ENCODE data around the gene KRTAP2-4.
"Not testable (repeated sequence)": the region's sequence is repeated elsewhere in the genome, so short reads cannot be mapped to it uniquely, and the experiment has no call there.

The KRTAP2-4 gene

DNA sequence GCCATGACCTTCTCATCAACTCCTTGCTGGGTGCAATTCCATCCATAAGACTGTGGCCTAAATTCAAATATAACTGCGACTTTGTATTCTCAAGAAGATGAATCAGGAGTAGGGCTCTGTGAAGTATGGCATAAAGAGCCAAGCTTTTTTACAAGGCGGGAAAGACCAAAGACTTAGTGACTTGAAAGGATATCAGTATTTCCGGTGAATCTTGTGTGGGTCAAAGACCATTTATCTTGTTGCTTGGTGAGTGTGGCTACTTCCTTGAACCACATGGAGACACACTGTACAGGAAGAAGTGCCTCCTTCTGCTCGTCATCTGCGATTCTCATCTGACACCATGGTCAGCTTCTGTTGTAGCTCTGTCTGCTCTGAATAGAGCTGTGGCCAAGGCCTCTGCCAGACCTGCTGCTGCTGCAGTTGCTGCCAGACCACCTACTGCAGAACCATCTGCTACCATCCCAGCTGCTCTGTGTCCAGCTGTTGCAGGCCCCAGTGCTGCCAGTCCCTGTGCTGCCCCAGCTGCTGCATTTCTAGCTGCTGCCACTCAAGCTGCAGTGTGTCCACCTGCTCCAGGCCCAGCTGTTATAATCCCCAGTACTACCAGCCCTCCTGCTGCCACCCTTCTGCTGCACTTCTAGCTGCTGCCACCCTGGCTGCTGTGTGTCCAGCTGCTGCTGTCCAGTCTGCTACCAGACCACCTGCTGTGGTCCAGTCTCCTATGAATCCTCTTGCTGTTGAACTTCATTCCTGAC, 6.1 kb upstream of the KRTAP2-4 start:
- no peak for DNase-seq

- DNase-seq = no peak
Observed at GRCh38 chr17:41069031-41069430, 3.4 kb upstream of the KRTAP2-4 start.

- DNase-seq = no peak
Observed at GRCh38 chr17:41067281-41067680, 1.6 kb upstream of the KRTAP2-4 start.

- DNase-seq = not testable (repeated sequence)
Observed at GRCh38 chr17:41065016-41065689, 526 bp downstream of the KRTAP2-4 start.

DNA sequence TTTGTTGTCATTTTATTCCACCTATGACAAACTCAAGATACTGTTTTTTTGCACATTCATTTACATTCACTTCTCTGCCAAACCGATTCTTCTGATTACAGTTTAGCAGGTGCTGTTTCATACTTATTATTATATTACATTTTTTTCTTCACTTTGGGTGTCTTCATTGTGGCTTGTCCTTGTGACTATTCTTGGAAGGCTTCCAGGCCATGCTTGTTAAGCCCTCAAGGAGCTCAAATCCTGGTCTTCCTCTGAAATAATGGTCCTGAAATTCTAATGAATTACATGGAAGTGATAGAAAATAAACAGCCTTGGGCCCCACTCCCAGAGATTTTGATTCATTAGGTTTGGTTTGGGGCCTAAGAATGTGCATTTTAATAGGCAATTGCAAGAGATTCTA, 1.4 kb downstream of the KRTAP2-4 start:
- no peak for DNase-seq

GRCh38 chr17:41063449-41063848, 2.2 kb downstream of the KRTAP2-4 start:
- no peak for DNase-seq

DNA sequence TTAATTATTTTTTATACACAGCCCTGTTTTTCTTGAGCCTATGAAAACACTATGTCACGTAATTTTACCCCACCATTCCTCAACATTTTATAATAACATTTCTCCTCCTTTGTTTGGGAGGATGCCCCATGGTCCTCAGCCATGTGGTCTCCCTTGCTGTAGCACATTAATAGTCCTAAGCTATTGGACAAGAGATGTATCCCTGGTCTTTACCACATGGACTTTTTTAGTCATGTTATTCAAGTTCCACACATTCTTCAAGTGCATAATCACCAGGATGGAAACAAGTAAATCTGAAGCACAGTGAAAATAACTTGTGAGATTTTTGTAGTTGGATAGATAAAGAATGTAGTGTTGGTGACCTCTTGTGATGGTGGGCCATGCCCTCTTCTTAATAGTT, 3.7 kb downstream of the KRTAP2-4 start:
- no peak for DNase-seq

- DNase-seq = no peak
Observed at GRCh38 chr17:41060052-41060604, 5.6 kb downstream of the KRTAP2-4 start, which contains the start of gene KRTAP2-3. Gene KRTAP2-3 (minus strand): TSS chr17:41060114. CDS start chr17:41060050, 64 bp downstream.

- not testable (repeated sequence) for DNase-seq
Observed at GRCh38 chr17:41059276-41060051, 6.2 kb downstream of the KRTAP2-4 start.

DNA sequence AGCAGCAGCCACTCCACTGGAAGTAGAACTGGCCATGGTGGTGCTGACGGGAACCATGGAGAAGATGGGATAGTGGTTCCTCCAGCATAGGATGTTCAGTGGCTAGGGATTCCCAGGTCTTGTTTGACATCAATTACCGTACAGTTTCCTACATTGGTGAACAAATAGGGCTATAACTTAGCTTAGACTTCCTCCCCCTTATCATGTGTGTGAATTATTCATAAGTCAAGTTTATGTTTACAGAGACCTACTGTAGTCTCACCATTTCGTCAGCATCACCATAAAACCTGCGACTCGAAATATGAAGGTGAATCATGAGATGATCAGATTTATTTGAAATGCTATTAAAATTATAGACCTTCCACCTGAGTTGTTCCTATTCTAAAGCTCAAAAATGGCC, 6.9 kb downstream of the KRTAP2-4 start:
- no peak for DNase-seq

GRCh38 chr17:41057547-41057946, 8.1 kb downstream of the KRTAP2-4 start:
- DNase-seq = no peak

GRCh38 chr17:41055130-41055529, 10.5 kb downstream of the KRTAP2-4 start, which contains the start of gene KRTAP2-2:
Gene KRTAP2-2 (minus strand): TSS chr17:41055230. CDS start chr17:41055211, 19 bp downstream.
- not testable (repeated sequence) for DNase-seq

GRCh38 chr17:41054556-41054955, 11.1 kb downstream of the KRTAP2-4 start:
- not testable (repeated sequence) for DNase-seq

GRCh38 chr17:41054025-41054424, 11.7 kb downstream of the KRTAP2-4 start:
- no peak for DNase-seq

GRCh38 chr17:41052566-41052965, 13.1 kb downstream of the KRTAP2-4 start:
- DNase-seq = no peak

GRCh38 chr17:41049110-41049509, 16.6 kb downstream of the KRTAP2-4 start:
- no peak for DNase-seq

- no peak for DNase-seq
Observed at GRCh38 chr17:41048441-41048840, 17.2 kb downstream of the KRTAP2-4 start.

- not testable (repeated sequence) for DNase-seq
Observed at GRCh38 chr17:41046735-41047465, 18.8 kb downstream of the KRTAP2-4 start, which contains the start of gene KRTAP2-1. Gene KRTAP2-1 (minus strand): TSS chr17:41047316. CDS start chr17:41047267, 49 bp downstream.

DNA sequence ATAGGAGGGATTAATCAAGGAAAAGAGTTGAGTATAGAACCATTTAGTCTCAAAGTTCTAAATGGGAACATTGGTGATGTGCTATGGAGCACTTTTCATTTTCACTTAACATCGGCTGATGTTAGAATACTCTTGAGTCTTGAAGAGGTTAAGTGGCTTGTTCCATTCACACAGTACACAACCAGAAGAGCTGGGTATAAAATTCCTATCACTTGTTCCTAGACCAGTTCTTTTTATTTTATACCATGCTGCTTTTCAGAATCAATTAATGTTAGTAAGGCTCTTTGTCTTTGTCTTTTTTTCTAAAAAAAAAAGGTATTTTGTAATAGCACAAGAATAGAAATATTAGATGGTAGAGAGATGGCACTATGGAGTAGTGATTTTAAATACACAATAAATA, 22.7 kb downstream of the KRTAP2-4 start:
- no peak for DNase-seq

DNA sequence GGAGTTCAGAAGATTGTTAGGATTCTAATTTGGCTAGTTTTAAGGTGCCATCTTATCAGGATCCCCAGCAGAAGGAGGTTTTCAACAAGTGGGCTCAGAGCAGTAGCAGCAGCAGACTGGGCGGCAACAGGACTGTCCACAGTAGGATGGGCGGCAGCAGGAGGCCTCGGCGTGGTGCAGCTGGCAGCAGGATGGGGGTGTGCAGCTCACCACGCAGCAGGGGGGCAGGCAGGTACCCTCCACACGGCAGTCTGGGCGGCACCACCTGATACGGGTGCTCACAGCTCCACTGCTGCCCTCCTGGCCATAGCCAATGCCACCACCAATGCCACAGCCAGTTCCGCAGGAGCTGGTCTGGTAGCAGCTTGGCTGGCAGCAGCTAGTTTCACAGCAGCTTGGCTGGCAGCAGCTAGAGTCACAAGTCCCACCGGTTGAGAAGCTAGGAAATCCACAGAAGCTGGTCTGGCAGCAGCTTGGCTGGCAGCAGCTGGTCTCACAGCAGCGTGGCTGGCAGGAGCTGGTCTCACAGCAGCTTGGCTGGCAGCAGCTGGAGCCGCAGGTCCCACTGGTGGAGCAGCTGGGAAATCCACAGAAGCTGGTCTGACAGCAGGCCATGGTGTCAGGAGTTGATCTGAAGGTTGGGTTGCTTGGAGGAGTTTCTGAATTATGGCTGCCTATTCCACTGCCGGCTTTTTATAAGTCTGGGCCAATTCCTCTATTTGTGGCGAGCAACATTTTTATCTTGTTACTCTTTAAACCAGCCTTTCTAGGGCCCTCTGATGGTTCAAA, 24.7 kb downstream of the KRTAP2-4 start, which contains the start of gene KRTAP1-1:
Gene KRTAP1-1, minus strand, starts transcription at position 668 of the 789 bp plus-strand sequence. Its CDS starts 53 bp downstream, at position 615.
- not testable (repeated sequence) for DNase-seq

Data from amygdala (tissue), 56 donors.